OCI-LY7 (cell line): ENCODE measurements around the gene FNIP1. TPM values are rescaled to one million over a fixed set of nuclear protein-coding genes. Genes with fewer than 3 reads are reported as not detected.

Experiments
- BruUV-seq: library from RNA; stranded (reverse); fragments of 400-500 nt; replicated peaks from 2 replicates; lab custom pipeline; 2021; lab: Mats Ljungman, UMichigan
- CTCF ChIA-PET: fragments of 300-600 bp; sonication (Branson Sonifier 250); formaldehyde crosslinking; loops from one replicate; lab custom pipeline; 2022; ENCODE audit warnings: antibody characterized with exemption; ENCODE audit not compliant: unreplicated experiment; lab: Charles Lee
- POLR2A ChIA-PET: fragments of 300-600 bp; sonication (Branson Sonifier 250); formaldehyde crosslinking; loops from one replicate; lab custom pipeline; 2022; ENCODE audit warnings: antibody characterized with exemption; lab: Charles Lee
- DNase-seq: peaks from one replicate; pipeline ENCODE4 v3.0.0-alpha.2; 2015; ENCODE audit warnings: low spot score
- H2AFZ ChIP-seq: fragments of 200-600 bp; sonication (generic), shearing (Covaris generic); 2 replicates; pipeline ENCODE4 v1.6.1; 2014; ENCODE audit warnings: mild to moderate bottlenecking, antibody characterized with exemption, low read length, moderate library complexity
- H3K27ac ChIP-seq: fragments of 200-600 bp; sonication (generic); 2 replicates; pipeline ENCODE4 v1.5.1; 2014; ENCODE audit warnings: mixed run types, low read depth, mild to moderate bottlenecking, moderate library complexity, low read length, inconsistent platforms; ENCODE audit not compliant: poor library complexity, severe bottlenecking
- H3K36me3 ChIP-seq: fragments of 200-600 bp; sonication (generic); 2 replicates; pipeline ENCODE4 v1.6.1; 2014; ENCODE audit warnings: mild to moderate bottlenecking, antibody characterized with exemption, low read length, moderate library complexity, mixed read lengths; ENCODE audit not compliant: insufficient read depth
- H3K4me1 ChIP-seq: fragments of 200-600 bp; sonication (generic); 2 replicates; pipeline ENCODE4 v1.5.1; 2014; ENCODE audit warnings: mild to moderate bottlenecking, low read length; ENCODE audit not compliant: insufficient read depth, poor library complexity, severe bottlenecking
- H3K4me2 ChIP-seq: fragments of 200-600 bp; sonication (generic); 2 replicates; pipeline ENCODE4 v1.6.1; 2014; ENCODE audit warnings: mild to moderate bottlenecking, low read length
- H3K4me3 ChIP-seq: fragments of 200-600 bp; sonication (generic); 2 replicates; pipeline ENCODE4 v1.5.1; 2014; ENCODE audit warnings: mild to moderate bottlenecking, low read depth, low read length; ENCODE audit not compliant: poor library complexity, severe bottlenecking
- H3K79me2 ChIP-seq: fragments of 200-600 bp; sonication (generic); 2 replicates; pipeline ENCODE4 v1.6.1; 2016; ENCODE audit warnings: low read depth, mild to moderate bottlenecking, low read length, moderate library complexity, mixed read lengths; ENCODE audit not compliant: insufficient read depth
- H3K9me2 ChIP-seq: fragments of 200-600 bp; sonication (generic); 2 replicates; pipeline ENCODE4 v1.6.1; 2016; ENCODE audit warnings: mild to moderate bottlenecking, low read length, mixed read lengths; ENCODE audit not compliant: insufficient read depth
- H3K9me3 ChIP-seq: fragments of 200-600 bp; sonication (generic); 2 replicates; pipeline ENCODE4 v1.6.1; 2014; ENCODE audit warnings: mild to moderate bottlenecking, mixed run types, low read length, mixed read lengths
- H4K20me1 ChIP-seq: fragments of 200-600 bp; sonication (generic); 2 replicates; pipeline ENCODE4 v1.6.1; 2014; ENCODE audit warnings: mild to moderate bottlenecking, antibody characterized with exemption, low read length, moderate library complexity, mixed read lengths; ENCODE audit not compliant: insufficient read depth
- EZH2phosphoT487 ChIP-seq: fragments of 200-600 bp; sonication (generic); IDR thresholded peaks from 2 replicates; pipeline ENCODE4 v1.6.1; 2018; ENCODE audit warnings: low read depth, borderline replicate concordance, mild to moderate bottlenecking, mixed run types, antibody characterized with exemption, low read length, moderate library complexity, mixed read lengths
- intact Hi-C: fragments of 100-400 bp; cut with micrococcal nuclease; formaldehyde crosslinking; loops from one replicate; pipeline ENCODE4 v1.10.0; 2022; ENCODE audit not compliant: unreplicated experiment
- total RNA-seq, 2 experiments: library from RNA; depleted of rRNA in 1 of 2; stranded (reverse); fragments of >200 nt in 1 of 2; shearing (Covaris generic) in 1 of 2; gene quantifications; 2 replicates each; pipeline ENCODE4 v1.2.3, GENCODE V29; 2014 to 2022
- TF ChIP-seq, protein P1 (sequence below): fragments of 200-600 bp; sonication (generic); conservative IDR thresholded peaks from 2 replicates; pipeline ENCODE4 v1.5.1; 2014; ENCODE audit warnings: mild to moderate bottlenecking, antibody characterized with exemption, low read length, moderate library complexity, mixed read lengths

The FNIP1 gene
- total RNA-seq, 2 experiments from 2014 or later = 19.4 to 20.6 TPM

DNA sequence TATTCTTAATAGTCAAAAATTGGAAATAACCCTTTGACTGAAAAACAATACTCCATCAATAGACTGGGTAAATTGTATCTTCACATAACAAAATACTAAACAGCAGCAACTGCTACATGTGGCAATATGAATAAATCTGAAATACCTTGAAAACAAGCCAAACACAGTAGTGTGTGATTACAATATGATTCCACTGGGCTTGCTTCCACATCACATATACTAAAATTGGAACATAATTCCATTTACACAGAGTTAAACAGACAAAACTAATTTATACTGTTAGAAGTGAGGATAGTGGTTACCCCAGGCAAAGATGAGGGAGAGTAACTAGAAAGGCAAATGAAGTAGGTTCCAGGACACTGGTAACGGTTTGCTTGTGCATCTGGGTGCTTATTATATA is 20.4 kb downstream of the FNIP1 start:
- Histone ChIP-seq H3K4me3 (no peak overlapping the region), H3K9me2 (no peaks in the 10 kb centered on the region), H3K79me2 (peaks cover 64% of the 10 kb centered on the region), H4K20me1 (peaks cover 3% of the 10 kb centered on the region; the same call in 1 of the 2 replicates), H3K4me2 (no peak overlapping the region), H3K27ac (no peak overlapping the region), H2AFZ (no peak overlapping the region), H3K4me1 (no peaks in the 10 kb centered on the region), H3K9me3 (no peaks in the 10 kb centered on the region), H3K36me3 (no peaks in the 10 kb centered on the region)
- BruUV-seq = no TSS peak
- DNase-seq = no peak
- POLR2A ChIA-PET = no interaction called here
- intact Hi-C loops = no loop called here
- TF ChIP-seq EZH2phosphoT487 = no peak
- TF ChIP-seq, protein P1, sequence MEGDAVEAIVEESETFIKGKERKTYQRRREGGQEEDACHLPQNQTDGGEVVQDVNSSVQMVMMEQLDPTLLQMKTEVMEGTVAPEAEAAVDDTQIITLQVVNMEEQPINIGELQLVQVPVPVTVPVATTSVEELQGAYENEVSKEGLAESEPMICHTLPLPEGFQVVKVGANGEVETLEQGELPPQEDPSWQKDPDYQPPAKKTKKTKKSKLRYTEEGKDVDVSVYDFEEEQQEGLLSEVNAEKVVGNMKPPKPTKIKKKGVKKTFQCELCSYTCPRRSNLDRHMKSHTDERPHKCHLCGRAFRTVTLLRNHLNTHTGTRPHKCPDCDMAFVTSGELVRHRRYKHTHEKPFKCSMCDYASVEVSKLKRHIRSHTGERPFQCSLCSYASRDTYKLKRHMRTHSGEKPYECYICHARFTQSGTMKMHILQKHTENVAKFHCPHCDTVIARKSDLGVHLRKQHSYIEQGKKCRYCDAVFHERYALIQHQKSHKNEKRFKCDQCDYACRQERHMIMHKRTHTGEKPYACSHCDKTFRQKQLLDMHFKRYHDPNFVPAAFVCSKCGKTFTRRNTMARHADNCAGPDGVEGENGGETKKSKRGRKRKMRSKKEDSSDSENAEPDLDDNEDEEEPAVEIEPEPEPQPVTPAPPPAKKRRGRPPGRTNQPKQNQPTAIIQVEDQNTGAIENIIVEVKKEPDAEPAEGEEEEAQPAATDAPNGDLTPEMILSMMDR = no peak
- CTCF ChIA-PET = no interaction called here

GRCh38 chr5:131774652-131775367 is 22.0 kb downstream of the FNIP1 start:
- ChIA-PET POLR2A (interaction anchor here (0.7 to 1.4 kb wide), 4 partner anchors 17 to 144 kb away, joined by 3 to 4 read pairs (median 3); no protein-coding TSS in a partner anchor), CTCF (no interaction called here)
- Histone ChIP-seq H3K79me2 (peaks cover 60% of the 10 kb centered on the region), H3K27ac (no peak overlapping the region), H3K4me2 (no peak overlapping the region), H3K4me1 (no peaks in the 10 kb centered on the region), H4K20me1 (peaks cover 3% of the 10 kb centered on the region; the same call in 1 of the 2 replicates), H3K4me3 (no peak overlapping the region), H3K36me3 (no peaks in the 10 kb centered on the region), H3K9me3 (no peaks in the 10 kb centered on the region), H3K9me2 (no peaks in the 10 kb centered on the region), H2AFZ (no peak overlapping the region)
- intact Hi-C loops = no loop called here
- no peak for TF ChIP-seq EZH2phosphoT487
- TF ChIP-seq, protein P1 = no peak
- no peak for DNase-seq
- no TSS peak for BruUV-seq

DNA sequence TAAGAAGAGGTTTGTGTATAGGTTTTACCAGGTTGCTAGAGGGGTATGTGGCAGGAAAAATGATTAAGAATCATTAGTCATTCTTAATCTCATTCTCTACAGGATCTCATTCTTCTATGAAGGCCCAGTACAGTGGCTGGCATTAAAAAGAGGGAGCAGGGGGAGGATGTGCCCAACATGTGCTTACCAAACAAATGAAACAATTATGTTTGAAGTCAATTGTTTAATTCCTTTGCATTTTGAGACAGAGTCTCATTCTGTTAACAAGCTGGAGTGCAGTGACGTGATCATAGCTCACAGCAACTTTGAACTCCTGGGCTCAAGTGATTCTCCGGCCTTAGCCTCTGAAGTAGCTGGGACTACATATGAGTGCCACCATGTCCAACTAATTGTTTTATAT is 23.0 kb downstream of the FNIP1 start:
- intact Hi-C loops = no loop called here
- TF ChIP-seq EZH2phosphoT487 = no peak
- TF ChIP-seq, protein P1 = no peak
- Histone ChIP-seq H3K9me2 (no peaks in the 10 kb centered on the region), H3K4me3 (no peak overlapping the region), H3K27ac (no peak overlapping the region), H3K4me1 (peaks cover 3% of the 10 kb centered on the region), H4K20me1 (peaks cover 3% of the 10 kb centered on the region; the same call in 1 of the 2 replicates), H3K9me3 (no peaks in the 10 kb centered on the region), H3K4me2 (no peak overlapping the region), H2AFZ (no peak overlapping the region), H3K79me2 (peaks cover 62% of the 10 kb centered on the region; the same call in 1 of the 2 replicates), H3K36me3 (no peaks in the 10 kb centered on the region)
- POLR2A ChIA-PET = interaction anchor here (1.4 kb wide), 1 partner anchor 16 kb away, joined by 4 read pairs; no protein-coding TSS in a partner anchor
- BruUV-seq = no TSS peak
- CTCF ChIA-PET = no interaction called here
- DNase-seq = no peak
